ENCODE data around the gene POLR3K.
A peak's percentile ranks its signal among the peaks of the same experiment; 100 is the strongest.

The POLR3K gene

DNA sequence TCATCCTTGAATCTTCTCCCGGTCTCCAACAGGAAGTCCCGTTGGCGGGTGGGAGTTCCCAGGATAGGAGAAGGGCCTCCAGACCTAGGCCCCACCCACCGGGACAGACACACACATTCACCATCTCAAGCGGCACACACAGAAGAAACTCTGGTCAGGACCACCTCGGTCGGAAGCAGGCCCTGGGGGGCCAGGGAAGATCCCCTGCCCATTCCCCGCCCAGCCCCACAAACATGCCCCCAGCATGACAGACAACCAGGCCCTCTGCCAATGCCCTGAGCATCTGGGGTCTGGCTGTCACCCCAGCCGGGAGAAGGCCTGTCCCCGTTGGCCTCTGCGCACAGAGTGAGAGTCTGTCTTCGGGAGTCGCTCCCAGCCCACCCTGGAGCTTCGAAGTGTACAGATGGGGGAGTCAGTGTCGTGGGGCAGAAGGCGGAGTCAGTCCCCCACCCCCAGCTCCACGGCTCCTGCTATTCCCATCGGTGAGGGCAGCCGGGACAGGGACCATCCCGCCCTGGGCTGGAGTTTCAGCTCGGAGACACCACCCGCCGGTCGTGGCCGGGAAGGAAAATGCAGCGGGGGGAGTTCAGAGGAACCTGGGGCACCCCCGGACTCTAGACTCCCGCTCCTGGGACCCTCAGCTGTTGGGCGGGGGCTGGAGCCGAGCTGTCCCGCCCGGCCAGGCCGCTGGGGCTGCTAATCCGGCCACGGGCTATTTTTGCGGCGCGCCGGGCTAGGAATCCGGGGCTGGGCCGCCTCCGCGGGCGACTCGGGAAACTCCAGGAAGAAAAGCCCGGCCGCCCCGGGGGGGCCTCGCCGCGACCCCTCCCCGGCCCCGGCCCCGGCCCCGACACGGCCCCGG, 18.4 kb upstream of the POLR3K start:
- no peak for TF ChIP-seq TAF1 (IDR thresholded peaks at IDR 0.05; ENCODE audit: borderline replicate concordance, low read depth, low read length)
- no peak for TF ChIP-seq POLR2A (IDR thresholded peaks at IDR 0.05; ENCODE audit: low read depth, low read length)
- no peak for TF ChIP-seq POLR2AphosphoS5 (IDR thresholded peaks at IDR 0.05; ENCODE audit: low read depth, low read length)
- no peak for FAIRE-seq
- peak; percentile 52 for DNase-seq (ENCODE audit: insufficient read length)

DNA sequence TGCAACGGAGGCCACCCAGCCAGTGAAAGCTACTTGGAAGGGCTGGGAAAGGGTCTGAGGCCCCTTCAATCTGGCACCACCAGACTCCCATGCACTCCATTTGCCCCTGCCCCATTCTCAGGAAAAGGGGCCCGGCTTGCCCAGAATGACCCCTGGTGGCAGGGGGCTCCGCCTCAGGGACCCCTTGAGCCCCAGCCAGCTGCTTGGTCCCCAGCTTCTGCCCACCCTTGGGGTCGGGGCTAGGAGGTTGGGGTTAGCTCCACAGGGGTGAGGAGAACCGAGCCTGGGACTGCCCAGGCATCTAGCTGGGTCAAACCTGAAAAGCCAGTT, 17.8 kb upstream of the POLR3K start:
- no peak for DNase-seq (ENCODE audit: insufficient read length)
- TF ChIP-seq TAF1 (IDR thresholded peaks at IDR 0.05; ENCODE audit: borderline replicate concordance, low read depth, low read length): no peak
- no peak for TF ChIP-seq POLR2A (IDR thresholded peaks at IDR 0.05; ENCODE audit: low read depth, low read length)
- no peak for TF ChIP-seq POLR2AphosphoS5 (IDR thresholded peaks at IDR 0.05; ENCODE audit: low read depth, low read length)
- FAIRE-seq: no peak

DNA sequence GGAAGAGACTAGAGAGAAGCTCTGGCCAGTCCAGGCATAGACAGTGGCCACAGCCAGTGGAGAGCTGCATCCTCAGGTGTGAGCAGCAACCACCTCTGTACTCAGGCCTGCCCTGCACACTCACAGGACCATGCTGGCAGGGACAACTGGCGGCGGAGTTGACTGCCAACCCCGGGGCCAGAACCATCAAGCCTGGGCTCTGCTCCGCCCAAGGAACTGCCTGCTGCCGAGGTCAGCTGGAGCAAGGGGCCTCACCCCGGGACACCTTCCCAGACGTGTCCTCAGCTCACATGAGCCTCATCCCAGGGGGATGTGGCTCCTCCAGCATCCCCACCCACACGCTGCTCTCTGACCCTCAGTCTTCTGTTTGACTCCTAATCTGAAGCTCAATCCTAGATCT, 15.8 kb upstream of the POLR3K start:
- no peak for TF ChIP-seq POLR2A (IDR thresholded peaks at IDR 0.05; ENCODE audit: low read depth, low read length)
- TF ChIP-seq POLR2AphosphoS5 (IDR thresholded peaks at IDR 0.05; ENCODE audit: low read depth, low read length): no peak
- TF ChIP-seq TAF1 (IDR thresholded peaks at IDR 0.05; ENCODE audit: borderline replicate concordance, low read depth, low read length): no peak
- DNase-seq (ENCODE audit: insufficient read length) (no peak), FAIRE-seq (no peak)

- TF ChIP-seq POLR2AphosphoS5 (IDR thresholded peaks at IDR 0.05; ENCODE audit: low read depth, low read length): no peak
- no peak for TF ChIP-seq TAF1 (IDR thresholded peaks at IDR 0.05; ENCODE audit: borderline replicate concordance, low read depth, low read length)
- no peak for TF ChIP-seq POLR2A (IDR thresholded peaks at IDR 0.05; ENCODE audit: low read depth, low read length)
- no peak for DNase-seq (ENCODE audit: insufficient read length)
- no peak for FAIRE-seq
Observed at GRCh38 chr16:67884-68789, 14.7 kb upstream of the POLR3K start.

GRCh38 chr16:67183-67791, 13.9 kb upstream of the POLR3K start:
- DNase-seq (ENCODE audit: insufficient read length) (no peak), FAIRE-seq (no peak)
- no peak for TF ChIP-seq TAF1 (IDR thresholded peaks at IDR 0.05; ENCODE audit: borderline replicate concordance, low read depth, low read length)
- no peak for TF ChIP-seq POLR2A (IDR thresholded peaks at IDR 0.05; ENCODE audit: low read depth, low read length)
- TF ChIP-seq POLR2AphosphoS5 (IDR thresholded peaks at IDR 0.05; ENCODE audit: low read depth, low read length): no peak

GRCh38 chr16:66309-67182, 13.1 kb upstream of the POLR3K start:
- DNase-seq (ENCODE audit: insufficient read length) (no peak), FAIRE-seq (no peak)
- TF ChIP-seq TAF1 (IDR thresholded peaks at IDR 0.05; ENCODE audit: borderline replicate concordance, low read depth, low read length): no peak
- TF ChIP-seq POLR2AphosphoS5 (IDR thresholded peaks at IDR 0.05; ENCODE audit: low read depth, low read length): no peak
- no peak for TF ChIP-seq POLR2A (IDR thresholded peaks at IDR 0.05; ENCODE audit: low read depth, low read length)

GRCh38 chr16:65745-66144, 12.3 kb upstream of the POLR3K start:
- no peak for TF ChIP-seq POLR2AphosphoS5 (IDR thresholded peaks at IDR 0.05; ENCODE audit: low read depth, low read length)
- TF ChIP-seq POLR2A (IDR thresholded peaks at IDR 0.05; ENCODE audit: low read depth, low read length): no peak
- TF ChIP-seq TAF1 (IDR thresholded peaks at IDR 0.05; ENCODE audit: borderline replicate concordance, low read depth, low read length): no peak
- FAIRE-seq: peak; percentile 88
- peak; percentile 94 for DNase-seq (ENCODE audit: insufficient read length)

GRCh38 chr16:64914-65255, 11.5 kb upstream of the POLR3K start:
- no peak for TF ChIP-seq TAF1 (IDR thresholded peaks at IDR 0.05; ENCODE audit: borderline replicate concordance, low read depth, low read length)
- TF ChIP-seq POLR2AphosphoS5 (IDR thresholded peaks at IDR 0.05; ENCODE audit: low read depth, low read length): no peak
- TF ChIP-seq POLR2A (IDR thresholded peaks at IDR 0.05; ENCODE audit: low read depth, low read length): no peak
- DNase-seq (ENCODE audit: insufficient read length) (no peak), FAIRE-seq (no peak)

- no peak for TF ChIP-seq POLR2AphosphoS5 (IDR thresholded peaks at IDR 0.05; ENCODE audit: low read depth, low read length)
- TF ChIP-seq TAF1 (IDR thresholded peaks at IDR 0.05; ENCODE audit: borderline replicate concordance, low read depth, low read length): no peak
- TF ChIP-seq POLR2A (IDR thresholded peaks at IDR 0.05; ENCODE audit: low read depth, low read length): no peak
- DNase-seq (ENCODE audit: insufficient read length) (no peak), FAIRE-seq (no peak)
Observed at GRCh38 chr16:63998-64913, 10.8 kb upstream of the POLR3K start.

DNA sequence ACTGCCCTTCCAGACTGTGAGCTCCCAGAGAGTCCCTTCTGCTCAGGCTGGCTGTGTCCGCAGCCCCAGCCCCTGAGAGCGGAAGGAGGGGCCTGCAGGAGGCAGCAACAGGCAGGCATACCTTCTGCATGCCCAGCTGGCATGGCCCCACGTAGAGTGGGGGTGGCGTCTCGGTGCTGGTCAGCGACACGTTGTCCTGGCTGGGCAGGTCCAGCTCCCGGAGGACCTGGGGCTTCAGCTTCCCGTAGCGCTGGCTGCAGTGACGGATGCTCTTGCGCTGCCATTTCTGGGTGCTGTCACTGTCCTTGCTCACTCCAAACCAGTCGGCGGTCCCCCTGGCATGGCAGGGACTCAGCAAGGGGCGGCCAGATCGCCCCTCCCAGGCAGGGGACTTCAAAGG, 10.1 kb upstream of the POLR3K start:
- DNase-seq (ENCODE audit: insufficient read length) (no peak), FAIRE-seq (no peak)
- TF ChIP-seq POLR2AphosphoS5 (IDR thresholded peaks at IDR 0.05; ENCODE audit: low read depth, low read length): no peak
- no peak for TF ChIP-seq POLR2A (IDR thresholded peaks at IDR 0.05; ENCODE audit: low read depth, low read length)
- no peak for TF ChIP-seq TAF1 (IDR thresholded peaks at IDR 0.05; ENCODE audit: borderline replicate concordance, low read depth, low read length)

Data from GM12892 (cell line).